ENCODE measurements around the gene NR6A1.

Gene NR6A1

DNA sequence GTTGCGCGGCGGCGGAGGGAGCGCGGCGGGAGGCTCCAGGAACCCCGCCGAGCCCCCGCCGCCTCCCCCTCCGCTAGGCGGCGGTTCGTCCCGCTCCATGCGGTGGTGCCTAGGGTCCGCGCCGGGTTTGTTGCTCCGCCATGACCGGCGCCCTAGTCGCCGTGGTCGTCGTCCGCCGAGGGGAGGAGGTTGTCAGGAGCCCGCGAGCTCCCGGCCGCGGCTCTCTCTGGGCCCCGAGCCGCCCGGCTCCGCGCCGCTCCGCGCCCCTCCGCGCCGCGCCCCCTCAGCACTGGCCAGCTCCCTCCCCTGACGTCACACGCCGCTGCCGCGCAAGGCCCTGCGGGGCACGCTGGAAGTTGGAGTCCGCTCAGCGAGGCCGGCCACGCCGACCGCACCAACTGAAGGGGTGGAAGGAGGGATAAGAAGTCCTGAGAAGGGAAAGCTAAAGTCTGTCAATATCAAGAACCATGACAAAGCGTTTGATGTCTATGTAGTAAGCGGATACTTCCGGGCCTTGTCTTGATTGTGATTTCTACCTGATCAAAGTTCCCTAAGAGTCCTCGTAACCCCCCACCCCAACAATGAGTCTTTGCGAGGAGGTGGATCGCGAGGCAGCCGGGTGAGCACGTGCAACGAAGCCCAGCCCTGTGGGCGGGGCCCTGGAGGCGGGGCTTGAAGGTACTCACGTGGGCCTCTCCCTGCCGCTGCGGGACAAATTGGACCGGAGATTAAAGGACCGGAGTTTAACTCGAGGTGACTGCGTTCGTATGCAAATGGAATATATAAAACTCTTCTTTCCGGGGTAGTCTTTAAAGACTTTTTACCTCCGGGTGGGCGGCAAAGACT is at the start of gene NR6A1:
TSS of gene NR6A1 (minus strand) at position 291 of the 846 bp plus-strand sequence.
- DNase-seq, result peak; percentile 93

DNA sequence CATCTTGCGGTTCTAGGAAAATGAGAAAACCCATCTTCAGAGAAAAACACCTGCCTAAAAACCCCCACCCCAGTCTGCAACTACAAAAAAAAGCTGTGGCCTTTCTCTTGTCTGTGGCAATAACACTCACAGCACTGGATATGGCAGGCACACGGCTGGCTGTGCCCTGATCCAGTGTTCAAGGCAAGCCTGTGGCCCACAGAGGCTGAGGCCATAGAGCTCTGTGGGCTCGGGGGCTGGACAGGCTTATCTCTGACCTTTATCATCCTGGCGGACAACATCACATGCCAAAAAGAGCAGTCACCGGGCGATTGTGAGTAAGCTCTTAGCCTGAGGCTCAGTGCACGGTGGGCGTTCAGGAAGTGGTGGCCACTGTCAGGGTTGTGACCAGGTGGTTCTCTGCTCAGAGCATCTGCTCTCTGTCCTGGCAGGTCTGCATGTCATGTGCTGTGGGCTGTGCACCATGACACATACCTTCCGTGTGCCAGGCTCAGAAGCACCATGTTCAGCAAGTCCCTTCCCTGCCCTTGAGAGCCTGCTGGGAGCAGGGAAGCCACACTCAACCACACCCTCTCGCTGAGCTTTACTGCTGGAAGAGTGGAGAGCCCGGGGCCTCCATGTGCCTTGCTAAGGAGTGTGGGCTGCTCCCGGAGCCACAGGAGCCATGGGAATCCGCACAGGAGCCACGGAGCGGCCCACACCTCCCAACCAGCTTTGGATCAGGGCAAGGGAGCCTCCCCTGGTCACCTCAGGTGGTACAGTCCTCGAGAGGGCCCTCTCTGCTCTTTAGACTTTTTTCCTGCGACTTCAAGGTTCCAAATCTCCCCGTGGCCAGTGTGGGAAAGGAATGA is 47.5 kb upstream of the NR6A1 start:
- DNase-seq, result peak; percentile 14

DNA sequence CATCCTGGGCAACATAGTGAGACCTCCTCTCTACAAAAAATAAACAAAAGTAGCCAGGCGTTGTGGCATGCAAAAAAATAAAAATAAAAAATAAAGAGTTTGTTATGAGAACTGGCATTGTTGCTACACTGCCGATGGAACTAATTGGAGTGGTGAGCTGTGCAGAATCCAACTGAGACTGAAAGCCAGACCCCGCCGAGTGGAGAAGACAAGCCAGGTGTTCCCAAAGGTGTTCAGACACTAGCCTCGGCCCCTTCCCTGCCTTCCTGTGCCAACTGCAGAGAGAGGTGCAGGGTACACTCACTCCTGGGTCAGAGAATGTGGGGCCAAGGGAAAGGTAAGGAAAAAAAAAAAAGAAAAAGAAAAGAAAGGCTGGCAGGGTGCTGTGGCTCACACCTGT is 44.5 kb upstream of the NR6A1 start:
- no peak for DNase-seq

DNA sequence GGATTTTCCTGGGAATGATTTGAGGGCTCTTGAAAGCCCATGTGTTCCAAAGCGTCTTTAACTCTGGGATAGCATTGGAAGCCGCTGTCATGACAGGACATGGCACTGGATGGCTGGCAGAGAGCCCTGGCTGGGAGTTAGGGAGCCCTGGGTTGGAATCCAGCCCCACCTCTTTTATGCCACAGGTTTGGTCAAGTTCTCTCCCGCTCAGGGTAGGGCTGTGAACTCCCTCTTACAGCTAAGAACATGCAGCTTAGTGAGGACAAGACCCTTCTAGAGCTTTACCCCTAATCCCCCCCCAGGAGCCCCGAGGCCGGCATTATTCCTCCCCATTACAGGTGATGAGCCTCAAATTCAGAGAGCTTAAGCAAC is 43.0 kb upstream of the NR6A1 start:
- no peak for DNase-seq

DNA sequence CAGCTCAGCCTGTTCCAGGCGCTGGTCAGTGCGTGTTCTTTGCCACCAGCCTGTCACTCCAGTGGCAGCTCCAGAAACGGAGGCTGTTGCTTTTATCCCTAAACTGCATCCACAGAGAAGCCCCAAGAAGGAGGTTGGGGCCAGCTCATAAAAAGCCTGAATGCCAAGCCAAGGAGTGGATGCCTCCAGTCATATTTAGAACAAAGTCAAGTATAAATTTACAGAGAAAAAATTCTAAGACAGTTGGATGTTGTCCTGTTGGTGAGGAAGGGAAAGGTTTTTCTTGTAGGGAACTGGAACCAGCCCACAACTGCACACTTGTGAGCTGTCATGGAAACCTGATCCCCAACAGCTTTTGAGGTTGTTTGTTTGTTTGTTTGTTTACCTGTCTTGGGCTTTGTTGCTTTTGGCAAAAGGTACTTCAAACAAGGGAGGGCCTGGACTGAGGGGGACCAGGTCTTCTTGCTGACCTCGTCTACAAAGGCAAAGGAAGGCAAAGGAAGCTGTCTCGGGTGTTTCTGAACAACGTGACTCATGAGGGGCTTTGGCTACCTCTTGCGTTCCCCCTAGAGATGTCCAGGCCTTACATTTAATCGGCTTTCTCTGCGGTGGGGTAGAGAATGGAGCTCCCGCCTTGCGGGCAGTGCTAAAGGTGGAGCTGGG is 42.5 kb upstream of the NR6A1 start:
- no peak for DNase-seq

- DNase-seq, result no peak
Measured at GRCh38 chr9:124813041-124813440, 41.9 kb upstream of the NR6A1 start.

DNA sequence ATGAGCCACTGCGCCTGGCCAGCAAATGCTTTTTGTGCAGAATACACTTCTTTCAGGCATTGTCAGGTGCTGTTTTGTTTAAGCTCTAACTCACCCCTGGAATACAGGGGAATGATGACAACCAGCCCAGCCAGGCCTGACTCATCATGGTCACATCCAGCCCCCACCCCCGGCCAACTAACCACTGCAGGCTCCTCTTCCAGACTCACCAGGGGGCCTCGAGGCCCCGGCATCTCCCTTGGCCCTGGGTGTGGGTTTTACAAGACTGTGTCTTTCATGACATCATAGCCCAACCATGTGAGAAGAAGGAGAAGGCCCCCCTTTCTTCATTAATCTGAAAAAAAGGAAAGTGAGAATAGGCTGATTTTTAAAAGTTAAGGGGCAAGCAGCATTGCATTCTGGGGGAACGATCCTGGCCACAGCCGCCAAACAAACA is 41.3 kb upstream of the NR6A1 start:
- DNase-seq, result no peak

DNA sequence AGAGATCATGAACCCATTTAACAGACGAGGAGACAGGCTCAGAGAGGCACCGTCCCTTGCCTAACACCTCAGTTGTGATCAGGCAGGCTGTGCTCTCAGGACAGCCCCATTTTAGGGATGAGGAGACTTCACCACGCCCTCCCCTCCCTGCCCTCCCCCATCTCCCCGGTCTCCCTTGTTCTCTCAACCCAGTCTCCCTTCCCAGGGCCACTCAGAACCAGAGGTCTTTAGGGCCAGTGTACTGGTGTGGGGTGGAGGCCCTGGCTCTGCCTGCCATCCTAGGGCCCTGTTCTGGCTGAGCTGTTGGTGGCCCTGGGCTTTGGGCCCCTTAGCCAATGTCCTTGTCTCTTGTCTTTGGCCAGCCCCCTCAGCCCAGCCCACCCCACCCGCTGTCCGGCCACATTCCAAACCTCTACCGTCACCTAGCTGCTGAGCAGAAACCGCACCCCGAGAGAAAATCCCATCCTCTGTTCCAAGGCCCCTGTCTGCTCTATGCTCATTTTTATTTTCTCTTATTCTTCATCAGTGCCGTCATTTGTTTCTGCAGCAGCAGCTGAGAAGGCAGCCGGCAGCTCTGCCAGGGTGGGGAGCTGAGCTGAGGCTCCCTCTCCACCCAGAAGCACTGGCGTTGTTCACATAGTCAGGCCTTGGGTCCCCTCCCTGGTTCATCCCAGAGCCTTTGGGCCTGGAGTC is 39.7 kb upstream of the NR6A1 start:
- DNase-seq, result no peak

DNA sequence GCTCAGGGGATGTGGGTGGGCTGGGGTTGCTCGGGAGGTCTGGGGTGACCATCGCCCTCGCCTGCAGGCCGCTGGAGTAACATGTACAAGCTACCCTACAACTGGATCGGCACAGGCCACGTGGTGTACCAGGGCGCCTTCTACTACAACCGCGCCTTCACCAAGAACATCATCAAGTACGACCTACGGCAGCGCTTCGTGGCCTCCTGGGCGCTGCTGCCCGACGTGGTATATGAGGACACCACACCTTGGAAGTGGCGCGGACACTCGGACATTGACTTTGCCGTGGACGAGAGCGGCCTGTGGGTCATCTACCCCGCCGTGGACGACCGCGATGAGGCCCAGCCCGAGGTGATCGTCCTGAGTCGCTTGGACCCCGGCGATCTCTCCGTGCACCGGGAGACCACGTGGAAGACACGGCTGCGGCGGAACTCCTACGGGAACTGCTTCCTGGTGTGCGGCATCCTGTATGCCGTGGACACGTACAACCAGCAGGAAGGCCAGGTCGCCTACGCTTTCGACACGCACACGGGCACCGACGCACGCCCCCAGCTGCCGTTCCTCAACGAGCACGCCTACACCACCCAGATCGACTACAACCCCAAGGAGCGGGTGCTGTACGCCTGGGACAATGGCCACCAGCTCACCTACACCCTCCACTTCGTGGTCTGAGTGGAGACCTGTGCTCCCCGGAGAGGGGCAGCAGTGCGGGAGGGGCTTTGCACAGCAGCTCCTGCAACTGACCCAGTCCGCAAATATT is 38.8 kb upstream of the NR6A1 start:
- DNase-seq, result no peak

GRCh38 chr9:124809211-124809610 is 38.1 kb upstream of the NR6A1 start:
- no peak for DNase-seq

DNA sequence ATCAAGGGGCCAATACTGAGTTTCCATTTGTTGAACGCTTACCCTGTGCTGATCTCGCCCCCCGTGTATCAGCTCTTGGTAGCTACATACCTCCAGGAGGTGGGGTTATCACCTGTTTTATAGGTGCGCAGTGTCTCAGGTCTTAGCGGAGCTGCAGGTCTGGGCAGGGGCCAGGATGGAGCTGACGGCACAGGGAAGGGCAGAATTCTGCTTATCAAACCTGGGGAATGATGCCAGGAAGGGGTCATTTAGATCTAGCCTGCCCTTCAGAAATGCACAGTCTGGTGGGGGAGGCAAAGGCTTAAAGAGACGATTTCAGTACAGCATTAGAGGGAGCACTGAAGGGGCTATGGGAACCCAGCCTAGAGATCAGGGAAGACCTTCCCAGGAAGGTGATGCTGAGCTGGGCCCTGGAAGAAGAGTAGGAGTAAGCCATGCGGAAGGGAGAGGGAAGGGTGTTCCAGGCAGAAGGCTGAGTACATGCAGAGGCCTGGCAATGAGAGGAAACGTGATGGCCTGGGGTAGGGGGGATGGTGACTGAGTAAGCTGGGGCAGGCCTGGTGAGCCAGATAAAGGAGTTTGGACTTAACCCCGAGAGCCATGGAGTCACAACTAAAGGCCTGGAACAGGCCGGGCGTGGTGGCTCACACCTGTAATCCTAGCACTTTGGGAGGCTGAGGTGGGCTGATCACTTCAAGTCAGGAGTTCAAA is 37.3 kb upstream of the NR6A1 start:
- no peak for DNase-seq

GRCh38 chr9:124805186-124805585 is 34.1 kb upstream of the NR6A1 start:
- DNase-seq, result no peak

GRCh38 chr9:124803911-124804310 is 32.8 kb upstream of the NR6A1 start:
- DNase-seq, result no peak

DNA sequence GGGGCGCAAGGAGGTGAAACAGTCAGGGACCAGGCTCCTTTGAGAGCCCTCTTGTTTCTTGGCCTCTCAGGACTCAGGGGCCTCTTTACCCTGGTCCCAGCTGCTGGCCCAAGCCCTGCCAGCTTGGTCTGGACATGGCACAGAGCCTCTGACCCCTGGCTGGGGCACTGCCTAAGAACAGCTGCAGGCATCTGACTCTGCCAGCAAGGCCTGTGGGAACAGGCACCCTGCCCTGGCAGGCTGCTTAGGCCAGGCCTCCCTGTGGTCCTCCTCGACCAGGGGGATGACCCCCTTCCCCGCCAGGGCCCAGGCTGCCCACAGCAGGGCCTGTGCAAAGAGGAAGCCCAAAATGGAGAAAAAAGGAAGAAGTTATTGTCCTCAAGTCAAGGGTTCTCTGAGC is 31.3 kb upstream of the NR6A1 start:
- DNase-seq, result no peak

GRCh38 chr9:124801356-124801755 is 30.2 kb upstream of the NR6A1 start:
- DNase-seq, result no peak

DNA sequence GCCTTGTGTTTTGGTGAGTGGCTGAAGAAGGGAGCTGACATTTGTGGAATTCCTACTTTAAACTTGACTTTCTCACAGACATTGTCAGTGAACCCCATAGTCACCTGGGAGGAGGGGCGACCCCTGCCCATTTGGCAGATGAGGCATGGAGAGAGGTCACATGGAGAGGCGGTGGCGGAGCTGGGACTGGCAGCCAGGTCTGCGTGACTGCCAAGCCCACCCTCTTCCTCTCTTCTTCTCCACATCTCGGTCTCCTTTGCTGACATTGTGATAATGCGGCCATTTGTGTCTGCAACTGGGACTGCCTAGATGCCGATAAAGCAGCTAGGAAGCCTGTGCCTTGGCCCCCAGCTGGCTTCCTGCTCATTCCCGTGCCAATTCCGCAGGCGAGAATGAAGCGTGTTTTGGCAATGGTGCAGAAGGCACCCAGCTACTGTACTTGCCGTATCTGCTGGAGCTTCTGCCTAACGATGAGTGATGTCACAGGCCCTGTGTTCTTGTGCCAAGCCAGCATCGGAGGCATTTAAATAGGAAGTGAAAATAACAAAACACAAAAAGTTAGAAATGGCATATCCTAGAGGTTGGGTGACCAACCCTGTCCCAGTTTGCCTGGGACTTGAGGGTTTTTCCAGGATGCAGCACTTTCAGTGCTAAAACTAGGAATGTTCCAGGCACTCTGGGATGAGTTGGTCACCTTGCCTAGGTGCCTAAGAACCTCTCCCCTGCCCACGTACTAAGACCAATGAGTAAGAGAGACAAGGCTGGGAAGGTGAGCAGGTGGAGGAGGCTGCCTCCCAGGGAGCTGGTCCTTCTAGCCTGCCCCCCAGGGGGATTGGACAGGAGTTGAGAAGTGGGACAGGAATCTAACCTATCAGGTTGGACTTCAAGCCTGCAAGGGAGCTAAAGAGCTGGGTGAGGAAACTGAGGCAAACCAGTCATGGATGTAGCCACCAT is 29.5 kb upstream of the NR6A1 start:
- DNase-seq, result no peak

DNA sequence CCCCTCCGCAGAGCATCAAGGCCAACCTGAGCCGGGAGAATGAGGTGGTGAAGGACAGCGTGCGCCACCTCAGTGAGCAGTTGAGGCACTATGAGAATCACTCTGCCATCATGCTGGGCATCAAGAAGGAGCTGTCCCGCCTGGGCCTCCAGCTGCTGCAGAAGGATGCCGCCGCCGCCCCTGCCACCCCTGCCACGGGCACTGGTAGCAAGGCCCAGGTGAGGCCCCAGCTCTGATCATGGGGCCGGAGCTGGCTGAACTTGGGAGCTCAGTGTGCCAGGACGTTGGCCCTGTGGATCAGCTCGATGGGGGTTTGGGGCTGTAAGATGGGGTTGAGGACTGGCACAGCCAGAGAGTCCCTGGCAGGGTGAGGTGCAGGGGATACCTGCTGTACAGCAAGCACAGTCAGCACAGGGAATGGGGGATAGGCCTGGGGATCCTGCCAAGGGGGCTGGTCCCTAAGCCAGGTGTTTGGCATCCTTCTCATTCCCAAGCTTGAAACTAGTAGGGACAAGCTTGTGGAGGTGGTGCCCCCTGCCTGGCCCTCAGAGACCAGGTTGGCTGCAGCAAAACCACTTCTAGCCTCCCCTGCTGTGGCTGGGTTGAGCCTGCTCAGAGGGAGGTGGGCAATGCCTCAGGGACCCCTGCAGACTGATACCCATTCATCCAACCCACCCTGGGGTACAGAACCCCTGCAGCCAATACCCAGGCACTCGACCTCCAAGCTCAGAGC is 28.3 kb upstream of the NR6A1 start:
- no peak for DNase-seq

- DNase-seq, result no peak
Measured at GRCh38 chr9:124797343-124798103, 26.4 kb upstream of the NR6A1 start.

All from DMS153 (cell line).